SK-N-SH (cell line): Measurements from ENCODE around the gene OR4B1. TPM values are rescaled to one million over a fixed set of nuclear protein-coding genes. Genes with fewer than 3 reads are reported as not detected.

Experiments used
- CTCF ChIA-PET: fragments of 300-600, 350-600 bp; formaldehyde crosslinking; extraction: SDS; loops from one replicate; lab custom pipeline; 2021; lab: Yijun Ruan, JAX
- POLR2A ChIA-PET: fragments of 350-600 bp; sonication (Branson Sonifier 250); formaldehyde crosslinking; extraction: SDS; loops from one replicate; lab custom pipeline; 2020; ENCODE audit warnings: antibody characterized with exemption, inconsistent platforms; lab: Yijun Ruan, JAX
- DNase-seq: peaks from one replicate; pipeline ENCODE4 v3.0.0; 2012
- H2AFZ ChIP-seq: fragments of 200-600 bp; sonication (generic); 2 replicates; pipeline ENCODE4 v1.8.1; 2016; ENCODE audit warnings: antibody characterized with exemption, mild to moderate bottlenecking, low read depth
- H3F3A ChIP-seq: fragments of 200-600 bp; sonication (generic); replicated peaks from 2 replicates; pipeline ENCODE3; 2016; ENCODE audit warnings: antibody characterized with exemption, mild to moderate bottlenecking; ENCODE audit not compliant: insufficient read depth
- H3K27ac ChIP-seq, 2 experiments: fragments of 200-500 bp in 1 of 2; fragments of 200-600 bp in 1 of 2; sonication (Bioruptor generic) in 1 of 2; sonication (generic), shearing (Covaris generic) in 1 of 2; 2 replicates each; pipeline versions ENCODE4 v1.5.1 to v1.6.1; 2014 to 2016; ENCODE audit warnings: low read depth in 2 of 2, inconsistent platforms in 1 of 2, low read length in 1 of 2, mild to moderate bottlenecking in 1 of 2, mixed read lengths in 1 of 2
- H3K27me3 ChIP-seq: fragments of 200-600 bp; sonication (generic), shearing (Covaris generic); 2 replicates; pipeline ENCODE4 v1.6.1; 2016; ENCODE audit warnings: mixed run types; ENCODE audit not compliant: insufficient read depth
- H3K36me3 ChIP-seq, 2 experiments: fragments of 200-500 bp in 1 of 2; fragments of 200-600 bp in 1 of 2; sonication (Bioruptor generic) in 1 of 2; sonication (generic) in 1 of 2; replicated peaks in 1 of 2; 2 replicates each; pipeline versions ENCODE3 to v1.5.1; 2014 to 2016; ENCODE audit warnings: low read length in 1 of 2, mild to moderate bottlenecking in 1 of 2; ENCODE audit not compliant: insufficient read depth in 2 of 2, control insufficient read depth in 1 of 2
- H3K4me1 ChIP-seq, 2 experiments: fragments of 200-500 bp in 1 of 2; fragments of 200-600 bp in 1 of 2; sonication (Bioruptor generic) in 1 of 2; sonication (generic), shearing (Covaris generic) in 1 of 2; 2 replicates each; pipeline versions ENCODE4 v1.5.1 to v1.6.1; 2014 to 2016; ENCODE audit warnings: low read depth in 1 of 2, low read length in 1 of 2, mixed run types in 1 of 2; ENCODE audit not compliant: insufficient read depth in 2 of 2, control insufficient read depth in 1 of 2
- H3K4me2 ChIP-seq: fragments of 200-600 bp; sonication (generic), shearing (Covaris generic); 2 replicates; pipeline ENCODE4 v1.6.1; 2017; ENCODE audit warnings: mixed run types
- H3K4me3 ChIP-seq, 2 experiments: fragments of 200-500 bp in 1 of 2; fragments of 200-600 bp in 1 of 2; sonication (Bioruptor generic) in 1 of 2; sonication (generic), shearing (Covaris generic) in 1 of 2; 2 replicates each; pipeline versions ENCODE4 v1.5.1 to v1.8.1; 2014 to 2016; ENCODE audit warnings: low read depth in 2 of 2, inconsistent platforms in 1 of 2, low read length in 1 of 2, mild to moderate bottlenecking in 1 of 2, mixed read lengths in 1 of 2, moderate library complexity in 1 of 2
- H3K79me2 ChIP-seq: fragments of 200-600 bp; sonication (generic); 2 replicates; pipeline ENCODE4 v1.8.1; 2017; ENCODE audit warnings: mild to moderate bottlenecking; ENCODE audit not compliant: insufficient read depth
- H3K9ac ChIP-seq: fragments of 200-600 bp; sonication (generic); 2 replicates; pipeline ENCODE4 v1.6.1; 2017; ENCODE audit warnings: mixed run types
- H3K9me2 ChIP-seq: fragments of 200-600 bp; sonication (generic); 2 replicates; pipeline ENCODE4 v1.6.1; 2017; ENCODE audit warnings: mixed run types
- H3K9me3 ChIP-seq: fragments of 200-600 bp; sonication (generic); 2 replicates; pipeline ENCODE4 v1.6.1; 2017; ENCODE audit warnings: mixed run types, mild to moderate bottlenecking, moderate library complexity
- H4K20me1 ChIP-seq: fragments of 200-600 bp; sonication (generic); 2 replicates; pipeline ENCODE4 v1.6.1; 2017; ENCODE audit warnings: mild to moderate bottlenecking, mixed run types; ENCODE audit not compliant: insufficient read depth
- CTCF ChIP-seq: fragments of 200-600 bp; sonication (generic); IDR thresholded peaks from 2 replicates; pipeline ENCODE4 v1.6.1; 2017; ENCODE audit warnings: antibody characterized with exemption, mild to moderate bottlenecking, moderate library complexity
- ELF1 ChIP-seq: IDR thresholded peaks from 2 replicates; pipeline ENCODE4 v1.4.0; 2012
- EP300 ChIP-seq, 2 experiments: IDR thresholded peaks; 2 replicates each; pipeline versions ENCODE4 v1.4.0 to v1.6.1; 2012; ENCODE audit warnings: borderline replicate concordance in 1 of 2, low read depth in 1 of 2, low read length in 1 of 2
- FOSL2 ChIP-seq: IDR thresholded peaks from 2 replicates; pipeline ENCODE4 v1.4.0; 2012; ENCODE audit warnings: low read depth, mild to moderate bottlenecking, moderate library complexity, borderline replicate concordance
- FOXJ3 ChIP-seq: sonication (generic); formaldehyde crosslinking; IDR thresholded peaks from 2 replicates; pipeline ENCODE4 v1.5.1; 2020; ENCODE audit warnings: mild to moderate bottlenecking, missing genetic modification reagents
- GABPA ChIP-seq: IDR thresholded peaks from 2 replicates; pipeline ENCODE4 v1.4.0; 2012; ENCODE audit warnings: low read depth, mild to moderate bottlenecking
- GATA2 ChIP-seq: sonication (generic); formaldehyde crosslinking; IDR thresholded peaks from 2 replicates; pipeline ENCODE4 v1.5.0; 2020; ENCODE audit warnings: mild to moderate bottlenecking, missing genetic modification reagents
- JUND ChIP-seq: IDR thresholded peaks from 2 replicates; pipeline ENCODE4 v1.4.0; 2012
- MXI1 ChIP-seq: IDR thresholded peaks from 2 replicates; pipeline ENCODE4 v1.6.1; 2012; ENCODE audit warnings: mild to moderate bottlenecking, low read depth, low read length, improper control_type of control experiment
- NFIC ChIP-seq: IDR thresholded peaks from 2 replicates; pipeline ENCODE4 v1.4.0; 2012; ENCODE audit warnings: borderline replicate concordance
- NRF1 ChIP-seq: IDR thresholded peaks from 2 replicates; pipeline ENCODE4 v1.6.1; 2012; ENCODE audit warnings: low read depth, mild to moderate bottlenecking, low read length
- RAD21 ChIP-seq: IDR thresholded peaks from 2 replicates; pipeline ENCODE4 v1.6.1; 2012; ENCODE audit warnings: mild to moderate bottlenecking, low read length
- RCOR1 ChIP-seq: fragments of 150-350 bp; IDR thresholded peaks from 2 replicates; pipeline ENCODE4 v1.6.1; 2017; ENCODE audit warnings: antibody characterized with exemption, low read length
- SIN3A ChIP-seq: IDR thresholded peaks from 2 replicates; pipeline ENCODE4 v1.6.1; 2012; ENCODE audit warnings: low read depth, mild to moderate bottlenecking, low read length, moderate library complexity, borderline replicate concordance
- SMC3 ChIP-seq: IDR thresholded peaks from 2 replicates; pipeline ENCODE4 v1.6.1; 2012; ENCODE audit warnings: low read depth, low read length, improper control_type of control experiment
- YY1 ChIP-seq: IDR thresholded peaks from 2 replicates; pipeline ENCODE4 v1.4.0; 2012; ENCODE audit warnings: low read depth, mild to moderate bottlenecking
- ZBTB33 ChIP-seq: IDR thresholded peaks from 2 replicates; pipeline ENCODE4 v1.4.0; 2012; ENCODE audit warnings: low read depth, borderline replicate concordance
- WGBS: methylation state at CpG from one replicate; pipeline ENCODE4 v1.1.6; 2017; ENCODE audit warnings: low lambda C conversion rate; 5-methylcytosine and 5-hydroxymethylcytosine counted together
- polyA plus RNA-seq, 3 experiments: library from polyadenylated mRNA; depleted of rRNA; stranded (reverse); fragments of >200 nt; gene quantifications; 2 replicates each; pipeline ENCODE4 v1.2.3, GENCODE V29; 2012
- TF ChIP-seq, protein P1 (sequence below): IDR thresholded peaks from 2 replicates; pipeline ENCODE4 v1.6.1; 2012; ENCODE audit warnings: mild to moderate bottlenecking, low read depth, low read length, moderate library complexity
- TF ChIP-seq, protein P2 (sequence below): IDR thresholded peaks from 2 replicates; pipeline ENCODE4 v1.4.0; 2012; ENCODE audit warnings: low read depth, borderline replicate concordance
- TF ChIP-seq, protein P3 (sequence below): IDR thresholded peaks from 2 replicates; pipeline ENCODE4; 2012

Gene OR4B1
- polyA plus RNA-seq, 1 of the 3 experiments (the other 2 are of a cell fraction), result not detected

DNA sequence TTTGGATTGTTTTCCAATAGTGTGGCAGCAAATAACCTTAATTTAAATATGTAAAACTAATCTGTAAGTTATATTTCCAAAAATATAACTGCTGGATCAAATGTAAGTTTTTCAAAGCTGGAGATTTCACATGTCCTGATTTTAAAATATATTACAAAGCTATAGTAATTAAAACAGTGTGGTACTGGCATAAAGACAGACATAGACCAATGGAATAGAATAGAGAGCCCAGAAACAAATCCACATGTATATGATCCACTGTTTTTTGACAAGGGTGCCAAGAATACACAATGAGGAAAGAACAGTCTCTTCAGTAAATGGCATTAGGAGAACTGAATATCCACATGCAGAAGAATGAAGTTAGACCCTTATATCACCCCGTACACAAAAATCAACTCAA lies 32.3 kb downstream of the OR4B1 start (continued):
- TF ChIP-seq EP300 (IDR thresholded peaks at IDR 0.05; ENCODE audit: borderline replicate concordance in 1 of 2, low read depth in 1 of 2, low read length in 1 of 2) (no peak), JUND (no peak), RAD21 (no peak), FOSL2 (no peak)

DNA sequence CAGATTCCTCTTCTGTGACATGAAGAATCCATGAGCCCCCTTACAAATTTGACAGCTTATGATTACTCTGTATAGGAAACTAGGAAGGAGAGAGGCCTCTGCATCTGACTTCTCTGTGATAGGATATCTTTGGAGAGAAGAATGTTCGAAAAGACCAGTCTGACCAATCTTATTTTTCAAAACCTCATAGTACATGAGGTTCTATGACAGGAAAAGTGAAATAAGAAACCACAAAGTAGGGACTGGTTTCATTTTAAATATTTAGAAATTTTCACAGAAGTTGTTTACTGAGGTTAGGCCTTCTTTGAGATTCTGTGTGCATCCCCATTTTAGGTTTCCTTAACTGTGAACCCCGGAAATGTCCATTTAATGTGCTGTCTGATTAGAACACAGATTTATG lies 45.0 kb downstream of the OR4B1 start:
- POLR2A ChIA-PET, result no interaction called here
- Histone ChIP-seq H3K27me3 (no peaks in the 10 kb centered on the region), H3K9ac (no peak overlapping the region), H3F3A (no peaks in the 10 kb centered on the region), H3K4me2 (no peak overlapping the region), H3K27ac (no peak overlapping the region), H3K9me2 (no peaks in the 10 kb centered on the region), H2AFZ (no peak overlapping the region), H3K36me3 (no peaks in the 10 kb centered on the region), H3K79me2 (no peaks in the 10 kb centered on the region), H4K20me1 (no peaks in the 10 kb centered on the region), H3K4me3 (no peak overlapping the region), H3K9me3 (no peaks in the 10 kb centered on the region), H3K4me1 (no peaks in the 10 kb centered on the region)
- no peak for DNase-seq
- TF ChIP-seq GABPA (no peak), MXI1 (no peak), YY1 (no peak), GATA2 (no peak), NFIC (no peak), ELF1 (no peak), RCOR1 (no peak), CTCF (no peak), ZBTB33 (no peak), SIN3A (no peak), FOXJ3 (CRISPR knock-in tag) (no peak), NRF1 (no peak), SMC3 (no peak)
- TF ChIP-seq, protein P1, sequence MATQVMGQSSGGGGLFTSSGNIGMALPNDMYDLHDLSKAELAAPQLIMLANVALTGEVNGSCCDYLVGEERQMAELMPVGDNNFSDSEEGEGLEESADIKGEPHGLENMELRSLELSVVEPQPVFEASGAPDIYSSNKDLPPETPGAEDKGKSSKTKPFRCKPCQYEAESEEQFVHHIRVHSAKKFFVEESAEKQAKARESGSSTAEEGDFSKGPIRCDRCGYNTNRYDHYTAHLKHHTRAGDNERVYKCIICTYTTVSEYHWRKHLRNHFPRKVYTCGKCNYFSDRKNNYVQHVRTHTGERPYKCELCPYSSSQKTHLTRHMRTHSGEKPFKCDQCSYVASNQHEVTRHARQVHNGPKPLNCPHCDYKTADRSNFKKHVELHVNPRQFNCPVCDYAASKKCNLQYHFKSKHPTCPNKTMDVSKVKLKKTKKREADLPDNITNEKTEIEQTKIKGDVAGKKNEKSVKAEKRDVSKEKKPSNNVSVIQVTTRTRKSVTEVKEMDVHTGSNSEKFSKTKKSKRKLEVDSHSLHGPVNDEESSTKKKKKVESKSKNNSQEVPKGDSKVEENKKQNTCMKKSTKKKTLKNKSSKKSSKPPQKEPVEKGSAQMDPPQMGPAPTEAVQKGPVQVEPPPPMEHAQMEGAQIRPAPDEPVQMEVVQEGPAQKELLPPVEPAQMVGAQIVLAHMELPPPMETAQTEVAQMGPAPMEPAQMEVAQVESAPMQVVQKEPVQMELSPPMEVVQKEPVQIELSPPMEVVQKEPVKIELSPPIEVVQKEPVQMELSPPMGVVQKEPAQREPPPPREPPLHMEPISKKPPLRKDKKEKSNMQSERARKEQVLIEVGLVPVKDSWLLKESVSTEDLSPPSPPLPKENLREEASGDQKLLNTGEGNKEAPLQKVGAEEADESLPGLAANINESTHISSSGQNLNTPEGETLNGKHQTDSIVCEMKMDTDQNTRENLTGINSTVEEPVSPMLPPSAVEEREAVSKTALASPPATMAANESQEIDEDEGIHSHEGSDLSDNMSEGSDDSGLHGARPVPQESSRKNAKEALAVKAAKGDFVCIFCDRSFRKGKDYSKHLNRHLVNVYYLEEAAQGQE, result no peak
- TF ChIP-seq, protein P2, sequence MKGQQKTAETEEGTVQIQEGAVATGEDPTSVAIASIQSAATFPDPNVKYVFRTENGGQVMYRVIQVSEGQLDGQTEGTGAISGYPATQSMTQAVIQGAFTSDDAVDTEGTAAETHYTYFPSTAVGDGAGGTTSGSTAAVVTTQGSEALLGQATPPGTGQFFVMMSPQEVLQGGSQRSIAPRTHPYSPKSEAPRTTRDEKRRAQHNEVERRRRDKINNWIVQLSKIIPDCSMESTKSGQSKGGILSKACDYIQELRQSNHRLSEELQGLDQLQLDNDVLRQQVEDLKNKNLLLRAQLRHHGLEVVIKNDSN, result no peak
- TF ChIP-seq, protein P3, sequence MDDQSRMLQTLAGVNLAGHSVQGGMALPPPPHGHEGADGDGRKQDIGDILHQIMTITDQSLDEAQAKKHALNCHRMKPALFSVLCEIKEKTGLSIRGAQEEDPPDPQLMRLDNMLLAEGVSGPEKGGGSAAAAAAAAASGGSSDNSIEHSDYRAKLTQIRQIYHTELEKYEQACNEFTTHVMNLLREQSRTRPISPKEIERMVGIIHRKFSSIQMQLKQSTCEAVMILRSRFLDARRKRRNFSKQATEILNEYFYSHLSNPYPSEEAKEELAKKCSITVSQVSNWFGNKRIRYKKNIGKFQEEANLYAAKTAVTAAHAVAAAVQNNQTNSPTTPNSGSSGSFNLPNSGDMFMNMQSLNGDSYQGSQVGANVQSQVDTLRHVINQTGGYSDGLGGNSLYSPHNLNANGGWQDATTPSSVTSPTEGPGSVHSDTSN, result no peak
- CTCF ChIA-PET, result no interaction called here
- 0% methylated on average over 2 of the region's 2 CpGs for WGBS
